ENCODE measurements around the gene ECI1. TPM values are rescaled to one million over a fixed set of nuclear protein-coding genes. Genes with fewer than 3 reads are reported as not detected.

The ECI1 gene
- total RNA-seq, 2 donors from 2014 or later: 48.5 to 87.0 TPM

DNA sequence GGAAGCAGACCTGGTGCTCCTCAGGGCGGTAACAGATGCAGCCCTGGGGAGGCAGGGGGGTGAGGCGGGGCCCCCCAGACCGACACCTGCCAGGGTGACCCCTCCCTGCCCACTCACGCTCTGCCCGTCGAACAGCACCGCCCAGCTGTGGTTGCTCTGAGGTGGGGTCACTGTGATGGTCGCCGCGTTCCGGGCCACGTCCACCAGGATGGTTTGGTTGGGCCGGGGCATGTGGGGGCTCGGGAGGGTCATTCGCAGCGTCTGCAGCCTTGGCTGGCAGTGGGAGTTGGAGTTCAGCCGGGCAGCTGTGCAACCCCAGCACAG lies 41.4 kb downstream of the ECI1 start:
- Histone ChIP-seq H3K36me3 (peaks cover 0 to 16% of the 10 kb centered on the region in 2 donors), H3K27me3 (replicated peaks; ENCODE audit: insufficient read depth) (no peaks in the 10 kb centered on the region), H3K4me3 (no peak overlapping the region), H3K4me1 (replicated peaks) (peaks cover 25% of the 10 kb centered on the region), H3K9me3 (no peaks in the 10 kb centered on the region), H3K27ac (no peak overlapping the region)
- WGBS: 75% methylated on average over 14 of the region's 17 CpGs
- intact Hi-C loops (cut with DNase I): no loop called here
- DNase-seq (ENCODE audit: low spot score): no peak
- TF ChIP-seq, protein P1, sequence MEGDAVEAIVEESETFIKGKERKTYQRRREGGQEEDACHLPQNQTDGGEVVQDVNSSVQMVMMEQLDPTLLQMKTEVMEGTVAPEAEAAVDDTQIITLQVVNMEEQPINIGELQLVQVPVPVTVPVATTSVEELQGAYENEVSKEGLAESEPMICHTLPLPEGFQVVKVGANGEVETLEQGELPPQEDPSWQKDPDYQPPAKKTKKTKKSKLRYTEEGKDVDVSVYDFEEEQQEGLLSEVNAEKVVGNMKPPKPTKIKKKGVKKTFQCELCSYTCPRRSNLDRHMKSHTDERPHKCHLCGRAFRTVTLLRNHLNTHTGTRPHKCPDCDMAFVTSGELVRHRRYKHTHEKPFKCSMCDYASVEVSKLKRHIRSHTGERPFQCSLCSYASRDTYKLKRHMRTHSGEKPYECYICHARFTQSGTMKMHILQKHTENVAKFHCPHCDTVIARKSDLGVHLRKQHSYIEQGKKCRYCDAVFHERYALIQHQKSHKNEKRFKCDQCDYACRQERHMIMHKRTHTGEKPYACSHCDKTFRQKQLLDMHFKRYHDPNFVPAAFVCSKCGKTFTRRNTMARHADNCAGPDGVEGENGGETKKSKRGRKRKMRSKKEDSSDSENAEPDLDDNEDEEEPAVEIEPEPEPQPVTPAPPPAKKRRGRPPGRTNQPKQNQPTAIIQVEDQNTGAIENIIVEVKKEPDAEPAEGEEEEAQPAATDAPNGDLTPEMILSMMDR (IDR thresholded peaks at IDR 0.05): no peak
- no peak for TF ChIP-seq POLR2AphosphoS5 (IDR thresholded peaks at IDR 0.05)
- TF ChIP-seq POLR2A (IDR thresholded peaks at IDR 0.05): no peak

DNA sequence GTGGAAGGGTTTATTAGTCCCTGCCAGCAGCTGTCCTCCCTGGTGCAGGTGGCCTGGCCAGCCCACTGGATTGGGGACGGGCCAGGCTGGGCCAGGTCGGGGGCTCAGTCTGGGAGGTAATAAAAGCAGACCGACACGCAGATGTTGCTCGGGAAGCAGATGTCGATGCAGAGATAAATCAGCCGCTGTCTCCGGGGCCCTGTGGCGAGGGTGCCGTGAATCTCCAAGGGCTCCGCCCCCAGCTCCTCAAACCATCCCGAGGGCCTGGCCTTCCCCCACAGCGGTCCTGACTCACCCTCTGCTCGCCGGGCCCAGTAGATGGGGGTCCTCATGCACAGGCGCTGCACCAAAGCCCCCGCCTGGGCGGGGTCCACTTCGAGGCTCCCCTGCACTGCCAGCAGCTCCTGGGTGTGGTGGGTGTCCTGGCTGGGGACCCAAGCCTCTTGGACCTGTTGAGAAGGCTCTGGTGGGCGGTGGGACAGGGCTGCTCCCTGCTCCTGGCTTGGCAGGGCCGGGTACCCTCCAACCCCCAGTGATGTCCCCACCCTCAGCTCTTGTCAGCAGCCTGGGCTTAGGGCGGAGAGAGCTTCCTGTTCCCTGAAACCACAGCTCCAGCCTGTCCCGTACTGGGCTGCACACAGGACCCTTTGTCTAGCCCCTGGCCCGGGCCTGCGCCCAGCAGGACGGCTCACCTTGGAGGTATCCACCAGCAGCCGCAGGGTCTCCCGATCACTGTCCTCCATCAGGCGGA lies 42.0 kb downstream of the ECI1 start:
- TF ChIP-seq, protein P1 (IDR thresholded peaks at IDR 0.05): no peak
- TF ChIP-seq POLR2AphosphoS5 (IDR thresholded peaks at IDR 0.05): no peak
- TF ChIP-seq POLR2A (IDR thresholded peaks at IDR 0.05): no peak
- H3K27me3 ChIP-seq (replicated peaks; ENCODE audit: insufficient read depth): no peaks in the 10 kb centered on the region
- no peak overlapping the region for H3K27ac ChIP-seq
- DNase-seq (ENCODE audit: low spot score): no peak
- H3K4me1 ChIP-seq (replicated peaks): peaks cover 25% of the 10 kb centered on the region
- 77% methylated on average over 28 of the region's 29 CpGs for WGBS
- intact Hi-C loops (cut with DNase I): loop anchor here (10.0 kb wide), 1 partner anchor 45 kb away; the partner anchor contains the start of gene ECI1
- H3K36me3 ChIP-seq: peaks cover 0 to 16% of the 10 kb centered on the region in 2 donors
- H3K9me3 ChIP-seq: no peaks in the 10 kb centered on the region
- no peak overlapping the region for H3K4me3 ChIP-seq

DNA sequence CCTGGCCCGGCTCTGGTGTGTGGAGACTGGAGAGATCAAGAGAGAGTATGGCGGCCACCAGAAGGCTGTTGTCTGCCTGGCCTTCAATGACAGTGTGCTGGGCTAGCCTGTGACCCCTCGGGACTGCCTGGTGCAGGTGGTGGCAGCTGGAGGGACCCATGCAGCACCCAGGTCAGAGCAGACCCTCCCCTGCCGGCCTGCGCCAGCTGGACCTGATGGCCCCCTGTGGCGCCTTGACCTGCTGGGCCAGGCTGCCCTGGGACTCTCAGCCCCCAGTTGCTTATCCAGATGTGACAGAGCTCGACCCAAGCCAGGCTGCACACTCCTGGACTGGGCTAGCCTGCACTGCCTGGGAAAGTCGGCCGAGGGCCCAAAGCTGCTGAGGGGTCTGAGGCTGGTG lies 42.6 kb downstream of the ECI1 start:
- no peak overlapping the region for H3K4me3 ChIP-seq
- intact Hi-C loops (cut with DNase I): loop anchor here (10.0 kb wide), 1 partner anchor 46 kb away; the partner anchor contains the start of gene ECI1
- H3K9me3 ChIP-seq: no peaks in the 10 kb centered on the region
- 85% methylated on average over 6 of the region's 9 CpGs for WGBS
- no peak for DNase-seq (ENCODE audit: low spot score)
- no peak overlapping the region for H3K27ac ChIP-seq
- peaks cover 23% of the 10 kb centered on the region for H3K4me1 ChIP-seq (replicated peaks)
- peaks cover 0 to 16% of the 10 kb centered on the region in 2 donors for H3K36me3 ChIP-seq
- TF ChIP-seq, protein P1 (IDR thresholded peaks at IDR 0.05): no peak
- TF ChIP-seq POLR2AphosphoS5 (IDR thresholded peaks at IDR 0.05) (no peak), POLR2A (IDR thresholded peaks at IDR 0.05) (no peak)
- no peaks in the 10 kb centered on the region for H3K27me3 ChIP-seq (replicated peaks; ENCODE audit: insufficient read depth)

DNA sequence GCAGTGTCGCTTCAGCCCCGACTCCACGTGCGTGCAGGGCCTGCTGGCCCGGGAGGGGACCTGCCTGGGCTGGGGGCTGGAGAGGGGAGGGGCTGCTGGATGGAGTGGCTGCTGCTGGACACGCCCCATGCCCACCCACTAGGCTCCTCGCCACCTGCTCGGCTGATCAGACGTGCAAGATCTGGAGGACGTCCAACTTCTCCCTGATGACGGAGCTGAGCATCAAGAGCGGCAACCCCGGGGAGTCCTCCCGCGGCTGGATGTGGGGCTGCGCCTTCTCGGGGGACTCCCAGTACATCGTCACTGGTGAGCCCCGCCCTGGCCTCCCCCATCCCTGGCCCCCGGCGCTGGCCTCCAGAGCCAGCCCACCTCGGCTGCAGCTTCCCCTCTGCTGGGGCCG lies 43.1 kb downstream of the ECI1 start:
- intact Hi-C loops (cut with DNase I): loop anchor here (10.0 kb wide), 1 partner anchor 46 kb away; the partner anchor contains the start of gene ECI1
- Histone ChIP-seq H3K27me3 (replicated peaks; ENCODE audit: insufficient read depth) (no peaks in the 10 kb centered on the region), H3K36me3 (peaks cover 0 to 16% of the 10 kb centered on the region in 2 donors), H3K4me3 (no peak overlapping the region), H3K9me3 (no peaks in the 10 kb centered on the region), H3K27ac (no peak overlapping the region), H3K4me1 (replicated peaks) (peaks cover 20% of the 10 kb centered on the region)
- DNase-seq (ENCODE audit: low spot score): no peak
- 74% methylated on average over 10 of the region's 23 CpGs for WGBS
- TF ChIP-seq, protein P1 (IDR thresholded peaks at IDR 0.05): no peak
- TF ChIP-seq POLR2AphosphoS5 (IDR thresholded peaks at IDR 0.05) (no peak), POLR2A (IDR thresholded peaks at IDR 0.05) (no peak)

DNA sequence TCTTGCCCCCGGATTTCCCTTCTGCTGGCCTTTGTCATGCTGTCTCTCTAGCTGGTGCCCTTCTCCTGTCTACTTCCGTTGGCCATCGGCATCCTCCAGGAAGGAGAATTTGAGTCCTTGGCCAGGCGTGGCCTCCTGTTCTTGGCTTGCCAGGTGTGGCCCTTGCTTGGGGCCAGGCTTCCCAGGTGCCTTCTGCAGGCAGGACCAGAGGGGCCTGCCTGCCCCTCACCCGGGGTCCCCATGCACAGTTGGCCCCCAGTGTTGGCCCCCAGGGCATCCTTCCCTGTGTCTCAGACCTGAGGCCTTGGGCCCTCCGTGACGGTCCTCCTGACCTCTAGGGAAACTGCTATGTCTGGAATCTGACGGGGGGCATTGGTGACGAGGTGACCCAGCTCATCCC lies 43.5 kb downstream of the ECI1 start:
- WGBS: 88% methylated on average over 9 of the region's 9 CpGs
- DNase-seq (ENCODE audit: low spot score): no peak
- no peaks in the 10 kb centered on the region for H3K9me3 ChIP-seq
- intact Hi-C loops (cut with DNase I): loop anchor here (10.0 kb wide), 1 partner anchor 47 kb away; the partner anchor contains the start of gene ECI1
- peaks cover 0 to 16% of the 10 kb centered on the region in 2 donors for H3K36me3 ChIP-seq
- peaks cover 15% of the 10 kb centered on the region for H3K4me1 ChIP-seq (replicated peaks)
- H3K4me3 ChIP-seq: no peak overlapping the region
- H3K27ac ChIP-seq: no peak overlapping the region
- TF ChIP-seq POLR2A (IDR thresholded peaks at IDR 0.05): no peak
- TF ChIP-seq POLR2AphosphoS5 (IDR thresholded peaks at IDR 0.05): no peak
- TF ChIP-seq, protein P1 (IDR thresholded peaks at IDR 0.05): no peak
- no peaks in the 10 kb centered on the region for H3K27me3 ChIP-seq (replicated peaks; ENCODE audit: insufficient read depth)
